Liver (tissue), 3 donors: ENCODE measurements around the gene IL17B.

Experiments
- ATF3 ChIP-seq: IDR thresholded peaks from 2 replicates; pipeline ENCODE4 v1.6.1; 2016; ENCODE audit warnings: antibody characterized with exemption
- CTCF ChIP-seq: fragments of 150-350 bp; IDR thresholded peaks from 2 replicates; pipeline ENCODE4 v1.5.1; 2017; ENCODE audit warnings: improper control_type of control experiment, low read depth, low read length; ENCODE audit not compliant: missing input control
- GABPA ChIP-seq, 2 donors: IDR thresholded peaks in 1 of 2; conservative IDR thresholded peaks in 1 of 2; 2 replicates each; pipeline ENCODE4 v1.6.1; 2016; ENCODE audit warnings: antibody characterized with exemption in 2 of 2, mild to moderate bottlenecking in 1 of 2, moderate library complexity in 1 of 2
- HNF4G ChIP-seq: IDR thresholded peaks from 2 replicates; pipeline ENCODE4 v1.6.1; 2016; ENCODE audit warnings: antibody characterized with exemption
- JUND ChIP-seq, 2 donors: IDR thresholded peaks; 2 replicates each; pipeline ENCODE4 v1.6.1; 2016; ENCODE audit warnings: antibody characterized with exemption in 2 of 2
- MAX ChIP-seq: IDR thresholded peaks from 2 replicates; pipeline ENCODE4 v1.6.1; 2016; ENCODE audit warnings: antibody characterized with exemption
- RAD21 ChIP-seq, 2 donors: IDR thresholded peaks; 2 replicates each; pipeline ENCODE4 v1.6.1; 2016; ENCODE audit warnings: antibody characterized with exemption in 2 of 2, mild to moderate bottlenecking in 2 of 2
- REST ChIP-seq: IDR thresholded peaks from 2 replicates; pipeline ENCODE4 v1.6.1; 2016; ENCODE audit warnings: antibody characterized with exemption, mild to moderate bottlenecking
- SP1 ChIP-seq: IDR thresholded peaks from 2 replicates; pipeline ENCODE4 v1.6.1; 2018; ENCODE audit warnings: antibody characterized with exemption, mild to moderate bottlenecking
- YY1 ChIP-seq: IDR thresholded peaks from 2 replicates; pipeline ENCODE4 v1.6.1; 2016; ENCODE audit warnings: antibody characterized with exemption, mild to moderate bottlenecking
- donor health status: healthy.
- donor health status: healthy.

- no peak for TF ChIP-seq MAX
- TF ChIP-seq CTCF = no peak
- TF ChIP-seq REST = no peak
- no peak for TF ChIP-seq JUND (IDR thresholded peaks at IDR 0.05)
- TF ChIP-seq GABPA (IDR thresholded peaks at IDR 0.05 in 1 of 2, conservative IDR thresholded peaks at IDR 0.05 in 1 of 2) = no peak
- no peak for TF ChIP-seq SP1
- TF ChIP-seq RAD21 (IDR thresholded peaks at IDR 0.05) = no peak
- no peak for TF ChIP-seq ATF3
- no peak for TF ChIP-seq HNF4G
- TF ChIP-seq YY1 = no peak
Measured at GRCh38 chr5:149420545-149421371, 41.7 kb upstream of the IL17B start.
